Neural crest cell (in vitro differentiated cells): Measurements from ENCODE around the gene C1R. TPM values are rescaled to one million over a fixed set of nuclear protein-coding genes. Genes with fewer than 3 reads are reported as not detected.

Source experiments
- DNase-seq: peaks from one replicate; pipeline ENCODE4 v3.0.0; 2021; ENCODE audit warnings: low read depth, mixed read lengths, low spot score
- H3K27ac Mint-ChIP-seq: one replicate; pipeline ENCODE4 v1.8.0; 2021; ENCODE audit warnings: mild to moderate bottlenecking, mixed read lengths; ENCODE audit not compliant: unreplicated experiment
- H3K27me3 Mint-ChIP-seq: 2 replicates; pipeline ENCODE4 v1.8.0; 2021; ENCODE audit warnings: low read depth, mild to moderate bottlenecking, mixed read lengths
- H3K36me3 Mint-ChIP-seq: 2 replicates; pipeline ENCODE4 v1.8.0; 2021; ENCODE audit warnings: low read depth, mild to moderate bottlenecking, mixed read lengths
- H3K4me1 Mint-ChIP-seq: 2 replicates; pipeline ENCODE4 v1.8.0; 2021; ENCODE audit warnings: mixed read lengths
- H3K4me3 Mint-ChIP-seq: one replicate; pipeline ENCODE4 v1.8.0; 2021; ENCODE audit warnings: mild to moderate bottlenecking, mixed read lengths
- H3K9me3 Mint-ChIP-seq: 2 replicates; pipeline ENCODE4 v1.8.0; 2021; ENCODE audit warnings: mixed read lengths
- total RNA-seq: library from RNA; stranded (reverse); gene quantifications from 2 replicates; pipeline ENCODE4 v1.2.1, GENCODE V29; 2021
- TF ChIP-seq, protein P1 (sequence below): fragments of 200-600 bp; sonication (generic); conservative IDR thresholded peaks from 2 replicates; pipeline ENCODE4 v1.5.0; 2021; ENCODE audit warnings: antibody characterized with exemption, mild to moderate bottlenecking

C1R gene
- total RNA-seq, 1 donor from 2014 or later = 4.0 TPM

DNA sequence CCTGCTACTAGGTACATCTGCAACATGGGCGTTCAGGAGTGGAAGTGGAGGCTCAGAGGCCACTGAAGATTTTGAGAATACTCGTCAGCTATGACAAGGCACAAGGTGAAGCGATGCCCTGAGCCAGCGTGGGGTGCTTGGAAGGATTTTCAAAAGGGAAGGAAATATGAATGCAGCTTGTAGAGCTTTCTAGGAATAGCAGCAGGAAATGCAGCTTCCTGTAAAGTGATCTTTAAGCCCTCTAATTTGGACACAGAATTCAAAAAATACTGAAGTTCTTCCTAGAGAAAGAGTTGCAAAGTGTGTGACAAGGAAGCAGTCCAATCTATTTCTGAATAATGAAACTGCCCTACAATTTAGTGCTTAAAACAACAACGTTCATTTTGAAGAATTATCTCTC is 44.9 kb downstream of the C1R start:
- TF ChIP-seq, protein P1, sequence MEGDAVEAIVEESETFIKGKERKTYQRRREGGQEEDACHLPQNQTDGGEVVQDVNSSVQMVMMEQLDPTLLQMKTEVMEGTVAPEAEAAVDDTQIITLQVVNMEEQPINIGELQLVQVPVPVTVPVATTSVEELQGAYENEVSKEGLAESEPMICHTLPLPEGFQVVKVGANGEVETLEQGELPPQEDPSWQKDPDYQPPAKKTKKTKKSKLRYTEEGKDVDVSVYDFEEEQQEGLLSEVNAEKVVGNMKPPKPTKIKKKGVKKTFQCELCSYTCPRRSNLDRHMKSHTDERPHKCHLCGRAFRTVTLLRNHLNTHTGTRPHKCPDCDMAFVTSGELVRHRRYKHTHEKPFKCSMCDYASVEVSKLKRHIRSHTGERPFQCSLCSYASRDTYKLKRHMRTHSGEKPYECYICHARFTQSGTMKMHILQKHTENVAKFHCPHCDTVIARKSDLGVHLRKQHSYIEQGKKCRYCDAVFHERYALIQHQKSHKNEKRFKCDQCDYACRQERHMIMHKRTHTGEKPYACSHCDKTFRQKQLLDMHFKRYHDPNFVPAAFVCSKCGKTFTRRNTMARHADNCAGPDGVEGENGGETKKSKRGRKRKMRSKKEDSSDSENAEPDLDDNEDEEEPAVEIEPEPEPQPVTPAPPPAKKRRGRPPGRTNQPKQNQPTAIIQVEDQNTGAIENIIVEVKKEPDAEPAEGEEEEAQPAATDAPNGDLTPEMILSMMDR = no peak
- Mint-ChIP-seq H3K36me3 (no peaks in the 10 kb centered on the region), H3K9me3 (peaks cover 6% of the 10 kb centered on the region), H3K4me1 (no peaks in the 10 kb centered on the region), H3K27me3 (peaks cover 12% of the 10 kb centered on the region), H3K27ac (no peak overlapping the region), H3K4me3 (no peak overlapping the region)
- DNase-seq = no peak

DNA sequence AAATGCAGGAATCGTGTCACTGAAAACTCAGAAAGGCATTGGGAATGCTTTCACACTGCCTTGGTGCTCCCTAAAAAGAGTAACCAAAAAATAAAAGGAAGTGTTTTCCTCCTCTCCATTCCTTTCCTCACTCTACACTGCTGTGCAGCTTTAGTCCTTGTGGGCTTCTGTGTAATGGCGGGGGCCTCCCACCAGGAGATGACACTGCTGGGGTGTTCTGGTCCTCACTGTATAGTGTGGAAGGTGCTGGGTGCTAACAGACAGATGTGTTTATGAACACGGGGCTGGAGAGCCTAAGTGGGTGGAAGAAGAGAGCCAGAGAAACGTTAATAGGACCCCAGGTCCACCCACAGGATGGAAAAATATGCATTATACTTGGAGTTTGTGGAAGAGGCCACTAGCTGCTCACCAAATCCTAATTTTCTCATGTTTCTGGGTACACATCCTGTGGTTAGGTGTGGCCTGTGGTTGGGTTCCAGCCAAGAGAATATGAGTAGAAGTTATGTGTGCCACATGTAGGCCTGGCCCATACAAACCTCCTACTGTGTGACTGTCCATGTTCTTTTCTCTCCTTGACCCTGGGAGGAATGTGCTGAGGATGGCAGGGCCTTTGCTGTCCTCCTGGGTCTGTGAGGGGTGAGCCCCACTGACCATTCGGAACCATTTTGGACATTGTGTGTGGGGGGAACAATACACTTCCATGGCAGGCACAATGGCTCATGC is 45.7 kb downstream of the C1R start:
- TF ChIP-seq, protein P1 = no peak
- Mint-ChIP-seq H3K27ac (no peak overlapping the region), H3K4me3 (no peak overlapping the region), H3K27me3 (peaks cover 5% of the 10 kb centered on the region), H3K4me1 (no peaks in the 10 kb centered on the region), H3K36me3 (no peaks in the 10 kb centered on the region), H3K9me3 (peaks cover 6% of the 10 kb centered on the region)
- no peak for DNase-seq

DNA sequence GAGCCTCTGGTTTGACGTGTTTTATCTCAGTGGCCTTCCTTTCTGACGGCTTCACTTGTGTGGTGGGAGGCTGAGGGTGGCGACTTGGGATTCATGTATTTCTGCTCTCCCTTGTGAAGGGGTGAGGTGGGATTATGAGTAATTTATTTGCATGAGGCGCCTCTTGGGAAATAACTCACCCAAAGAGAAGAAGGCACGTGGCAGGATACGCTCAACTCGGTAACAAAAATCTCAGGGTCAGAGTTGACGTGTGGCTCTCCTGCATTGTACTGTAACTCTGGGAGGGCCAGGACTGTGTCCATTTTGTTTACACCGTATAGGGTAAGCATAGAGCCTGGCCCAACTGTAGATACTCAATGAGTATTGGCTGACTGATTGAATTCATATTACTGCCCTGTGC is 46.3 kb downstream of the C1R start:
- DNase-seq = no peak
- no peaks in the 10 kb centered on the region for H3K36me3 Mint-ChIP-seq
- no peaks in the 10 kb centered on the region for H3K4me1 Mint-ChIP-seq
- H3K9me3 Mint-ChIP-seq = peaks cover 4% of the 10 kb centered on the region
- no peak overlapping the region for H3K27ac Mint-ChIP-seq
- H3K27me3 Mint-ChIP-seq = no peaks in the 10 kb centered on the region
- H3K4me3 Mint-ChIP-seq = no peak overlapping the region
- TF ChIP-seq, protein P1 = no peak

DNA sequence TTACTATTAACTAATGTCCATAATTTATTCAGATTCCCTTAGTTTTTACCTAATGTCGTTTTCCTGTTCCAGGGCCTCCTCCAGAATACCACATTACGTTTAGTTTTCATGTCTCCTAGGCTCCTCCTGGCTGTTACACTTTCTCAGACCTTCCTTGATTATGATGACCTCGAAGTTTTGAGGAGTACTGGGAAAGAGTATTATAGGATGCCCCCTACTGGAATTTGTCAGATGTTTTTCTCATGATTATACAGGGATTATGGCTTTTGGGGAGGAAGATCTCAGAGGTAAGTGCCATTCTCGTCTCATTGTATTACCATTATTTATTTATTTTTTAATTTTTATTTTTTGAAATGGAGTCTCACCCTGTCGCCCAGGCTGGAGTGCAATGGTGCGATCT is 49.4 kb downstream of the C1R start:
- Mint-ChIP-seq H3K9me3 (no peaks in the 10 kb centered on the region), H3K27me3 (no peaks in the 10 kb centered on the region), H3K4me1 (no peaks in the 10 kb centered on the region), H3K36me3 (no peaks in the 10 kb centered on the region), H3K27ac (no peak overlapping the region), H3K4me3 (no peak overlapping the region)
- DNase-seq = no peak
- TF ChIP-seq, protein P1 = peak; percentile 61

DNA sequence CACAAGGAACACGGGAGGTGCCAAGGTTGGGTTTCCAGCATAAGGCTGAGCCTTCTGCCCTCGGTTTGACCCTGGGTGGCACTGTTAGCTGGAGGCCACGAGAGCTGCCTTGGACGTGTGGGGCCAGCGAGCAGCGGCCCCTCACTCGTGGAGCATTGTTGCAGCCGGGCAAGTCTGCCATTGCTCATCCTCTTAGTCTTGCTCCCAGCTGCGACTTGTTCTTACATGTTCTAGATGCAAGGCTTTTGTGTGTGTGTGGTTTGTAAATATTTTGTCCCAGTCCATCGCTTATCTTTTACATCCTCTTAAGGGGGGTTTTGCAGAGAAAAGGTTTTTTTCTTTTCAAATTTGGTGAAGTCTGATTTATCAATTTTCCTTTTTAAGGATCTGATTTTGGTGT is 52.8 kb downstream of the C1R start:
- H3K9me3 Mint-ChIP-seq = no peaks in the 10 kb centered on the region
- H3K36me3 Mint-ChIP-seq = no peaks in the 10 kb centered on the region
- no peak overlapping the region for H3K27ac Mint-ChIP-seq
- DNase-seq = no peak
- no peak overlapping the region for H3K4me3 Mint-ChIP-seq
- no peaks in the 10 kb centered on the region for H3K27me3 Mint-ChIP-seq
- H3K4me1 Mint-ChIP-seq = no peaks in the 10 kb centered on the region
- TF ChIP-seq, protein P1 = no peak
